Mesenchymal stem cell (in vitro differentiated cells and primary cell): Measurements from ENCODE around the gene CLEC12A.
"Not testable (repeated sequence)": the region's sequence is repeated elsewhere in the genome, so short reads cannot be mapped to it uniquely, and the experiment has no call there.

Source experiments
- DNase-seq: peaks from one replicate; pipeline ENCODE4 v3.0.0-alpha.2; 2013
- H2AFZ ChIP-seq: one replicate; pipeline ENCODE4 v1.6.1; 2013; ENCODE audit warnings: low read depth, mild to moderate bottlenecking, control low read depth, inconsistent platforms, low read length, moderate library complexity
- H2AK5ac ChIP-seq: 2 replicates; pipeline ENCODE4 v1.6.1; 2013; ENCODE audit warnings: low read length, moderate library complexity, mild to moderate bottlenecking, inconsistent platforms; ENCODE audit not compliant: severe bottlenecking
- H2BK120ac ChIP-seq: one replicate; pipeline ENCODE4 v1.6.1; 2013; ENCODE audit warnings: low read depth, mild to moderate bottlenecking, inconsistent platforms, low read length, moderate library complexity
- H2BK12ac ChIP-seq, 2 experiments: one replicate each; pipeline ENCODE4 v1.6.1; 2013; ENCODE audit warnings: inconsistent platforms in 2 of 2, low read length in 2 of 2, mild to moderate bottlenecking in 2 of 2, moderate library complexity in 2 of 2, control low read depth in 1 of 2
- H2BK15ac ChIP-seq: one replicate; pipeline ENCODE4 v1.6.1; 2013; ENCODE audit warnings: mild to moderate bottlenecking, low read depth, inconsistent platforms; ENCODE audit not compliant: poor library complexity, severe bottlenecking
- H2BK5ac ChIP-seq: 2 replicates; pipeline ENCODE4 v1.6.1; 2013; ENCODE audit warnings: low read depth, mild to moderate bottlenecking, low read length, control low read depth, inconsistent platforms; ENCODE audit not compliant: poor library complexity, severe bottlenecking
- H3K14ac ChIP-seq, 2 experiments: one replicate each; pipeline ENCODE4 v1.6.1; 2013; ENCODE audit warnings: inconsistent platforms in 2 of 2, low read length in 2 of 2, control low read depth in 1 of 2, mild to moderate bottlenecking in 1 of 2, moderate library complexity in 1 of 2
- H3K18ac ChIP-seq, 2 experiments: one replicate each; pipeline ENCODE4 v1.6.1; 2013; ENCODE audit warnings: inconsistent platforms in 2 of 2, low read length in 2 of 2, control low read depth in 1 of 2, low read depth in 1 of 2, mild to moderate bottlenecking in 1 of 2
- H3K23ac ChIP-seq, 2 experiments: one replicate each; pipeline ENCODE4 v1.6.1; 2013; ENCODE audit warnings: inconsistent platforms in 2 of 2, low read length in 2 of 2, mild to moderate bottlenecking in 2 of 2, moderate library complexity in 2 of 2, control low read depth in 1 of 2
- H3K27ac ChIP-seq: 2 replicates; pipeline ENCODE4 v1.5.1; 2013; ENCODE audit warnings: mild to moderate bottlenecking, moderate library complexity, low read length, control low read depth, inconsistent platforms; ENCODE audit not compliant: poor library complexity, severe bottlenecking
- H3K27me3 ChIP-seq, 2 experiments: 2 replicates each; pipeline versions ENCODE4 v1.6.1 to v1.7.0; 2013; ENCODE audit warnings: low read length in 2 of 2, mild to moderate bottlenecking in 2 of 2, moderate library complexity in 2 of 2, control low read depth in 1 of 2, inconsistent platforms in 1 of 2; ENCODE audit not compliant: control insufficient read depth in 1 of 2, insufficient read depth in 1 of 2
- H3K36me3 ChIP-seq, 2 experiments: 2 replicates each; pipeline versions ENCODE4 v1.6.1 to v1.7.0; 2013; ENCODE audit warnings: low read length in 2 of 2, control low read depth in 1 of 2, inconsistent platforms in 1 of 2, low read depth in 1 of 2, mild to moderate bottlenecking in 1 of 2; ENCODE audit not compliant: insufficient read depth in 2 of 2, control insufficient read depth in 1 of 2
- H3K4ac ChIP-seq, 2 experiments: one replicate each; pipeline ENCODE4 v1.6.1; 2013; ENCODE audit warnings: inconsistent platforms in 2 of 2, low read length in 2 of 2, mild to moderate bottlenecking in 2 of 2, moderate library complexity in 2 of 2, control low read depth in 1 of 2, low read depth in 1 of 2
- H3K4me1 ChIP-seq: 2 replicates; pipeline ENCODE4 v1.6.1; 2013; ENCODE audit warnings: low read depth, low read length, control low read depth; ENCODE audit not compliant: control insufficient read depth, insufficient read depth
- H3K4me2 ChIP-seq: 2 replicates; pipeline ENCODE4 v1.6.1; 2013; ENCODE audit warnings: low read length, mild to moderate bottlenecking, inconsistent platforms; ENCODE audit not compliant: poor library complexity, severe bottlenecking
- H3K4me3 ChIP-seq, 2 experiments: 2 replicates each; pipeline versions ENCODE4 v1.5.1 to v1.7.0; 2013; ENCODE audit warnings: low read length in 2 of 2, mild to moderate bottlenecking in 2 of 2, control low read depth in 1 of 2, low read depth in 1 of 2; ENCODE audit not compliant: insufficient read depth in 1 of 2
- H3K79me1 ChIP-seq: replicated peaks from 2 replicates; pipeline ENCODE4 v1.6.1; 2013; ENCODE audit warnings: mild to moderate bottlenecking, control low read depth, low read length, inconsistent platforms; ENCODE audit not compliant: poor library complexity, severe bottlenecking
- H3K9ac ChIP-seq: 2 replicates; pipeline ENCODE4 v1.7.0; 2013; ENCODE audit warnings: mild to moderate bottlenecking, low read length, moderate library complexity
- H3K9me3 ChIP-seq: 2 replicates; pipeline ENCODE4 v1.7.0; 2013; ENCODE audit warnings: mild to moderate bottlenecking, low read length; ENCODE audit not compliant: control insufficient read depth
- H4K8ac ChIP-seq: one replicate; pipeline ENCODE4 v1.6.1; 2013; ENCODE audit warnings: inconsistent platforms, mild to moderate bottlenecking, low read length, moderate library complexity
- H4K91ac ChIP-seq: one replicate; pipeline ENCODE4 v1.6.1; 2013; ENCODE audit warnings: mild to moderate bottlenecking, low read length, inconsistent platforms
- WGBS: methylation state at CpG from one replicate; pipeline ENCODE4 v1.1.7; 2013; ENCODE audit warnings: mixed read lengths; 5-methylcytosine and 5-hydroxymethylcytosine counted together

The CLEC12A gene

DNA sequence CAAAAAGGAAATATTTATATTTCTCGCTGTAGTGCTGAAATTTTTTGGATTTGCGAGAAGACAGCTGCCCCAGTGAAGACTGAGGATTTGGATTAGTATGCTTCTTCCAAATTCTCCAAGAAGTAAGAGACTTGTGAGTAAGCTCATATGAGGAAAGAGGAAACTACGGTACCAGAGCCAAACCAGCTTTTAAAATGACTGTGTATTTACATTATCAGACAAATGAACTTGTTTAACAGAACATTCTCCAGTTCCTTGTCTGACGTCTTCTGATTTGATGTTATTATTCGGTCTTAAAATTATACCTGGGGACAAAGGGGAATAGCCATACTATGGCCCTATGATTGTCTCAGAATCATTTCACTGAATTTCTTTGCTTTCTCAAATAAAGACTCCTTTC lies 47.2 kb downstream of the CLEC12A start:
- H3K27ac ChIP-seq, result no peak overlapping the region
- H3K23ac ChIP-seq, result no peak overlapping the region
- no peaks in the 10 kb centered on the region for H3K9me3 ChIP-seq
- no peak overlapping the region for H2AK5ac ChIP-seq
- H3K79me1 ChIP-seq, result no peaks in the 10 kb centered on the region
- H3K14ac ChIP-seq, result no peak overlapping the region
- H2AFZ ChIP-seq, result no peak overlapping the region
- peak; percentile 19 for DNase-seq
- H4K91ac ChIP-seq, result no peak overlapping the region
- H2BK120ac ChIP-seq, result no peak overlapping the region
- no peak overlapping the region for H4K8ac ChIP-seq
- H3K9ac ChIP-seq, result no peak overlapping the region
- no peak overlapping the region for H3K4me2 ChIP-seq
- H3K4me3 ChIP-seq, result no peak overlapping the region
- H2BK15ac ChIP-seq, result no peak overlapping the region
- no peak overlapping the region for H3K18ac ChIP-seq
- H3K4me1 ChIP-seq, result no peaks in the 10 kb centered on the region
- H3K4ac ChIP-seq, result no peak overlapping the region
- H2BK12ac ChIP-seq, result no peak overlapping the region
- no peaks in the 10 kb centered on the region for H3K27me3 ChIP-seq
- 97% methylated on average over 2 of the region's 5 CpGs for WGBS
- no peak overlapping the region for H2BK5ac ChIP-seq
- no peaks in the 10 kb centered on the region for H3K36me3 ChIP-seq

DNA sequence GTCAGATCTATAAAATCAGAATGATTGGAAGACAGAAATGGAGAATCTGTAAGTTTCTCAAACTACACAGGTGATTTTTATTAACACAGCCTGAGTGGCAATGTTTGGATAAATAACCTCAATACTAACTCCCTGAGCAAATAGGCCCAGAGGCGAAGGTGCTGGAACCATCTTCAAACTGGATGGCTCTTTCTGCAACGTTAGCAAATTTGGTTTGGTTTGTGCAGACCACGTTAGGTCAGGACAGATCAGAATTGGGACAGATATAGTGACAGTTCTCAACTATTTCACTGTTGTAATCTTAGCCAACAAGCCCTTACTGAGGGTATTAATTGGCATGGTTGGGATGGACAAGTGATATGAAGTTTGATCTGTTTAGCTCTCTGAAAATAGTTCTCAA lies 50.1 kb downstream of the CLEC12A start:
- no peak overlapping the region for H2AFZ ChIP-seq
- no peaks in the 10 kb centered on the region for H3K79me1 ChIP-seq
- no peak overlapping the region for H4K8ac ChIP-seq
- H3K4me1 ChIP-seq, result no peaks in the 10 kb centered on the region
- no peaks in the 10 kb centered on the region for H3K9me3 ChIP-seq
- no peaks in the 10 kb centered on the region for H3K27me3 ChIP-seq
- no peak overlapping the region for H2BK15ac ChIP-seq
- no peak overlapping the region for H3K4me2 ChIP-seq
- no peak overlapping the region for H3K4ac ChIP-seq
- H2BK120ac ChIP-seq, result no peak overlapping the region
- H3K4me3 ChIP-seq, result no peak overlapping the region
- H2AK5ac ChIP-seq, result no peak overlapping the region
- no peak overlapping the region for H3K18ac ChIP-seq
- no peak overlapping the region for H4K91ac ChIP-seq
- no peak overlapping the region for H3K14ac ChIP-seq
- no peak for DNase-seq
- no peak overlapping the region for H2BK12ac ChIP-seq
- no peak overlapping the region for H3K23ac ChIP-seq
- no peak overlapping the region for H2BK5ac ChIP-seq
- H3K9ac ChIP-seq, result no peak overlapping the region
- H3K27ac ChIP-seq, result no peak overlapping the region
- no peaks in the 10 kb centered on the region for H3K36me3 ChIP-seq
- WGBS, result 72% methylated on average over 3 of the region's 3 CpGs

DNA sequence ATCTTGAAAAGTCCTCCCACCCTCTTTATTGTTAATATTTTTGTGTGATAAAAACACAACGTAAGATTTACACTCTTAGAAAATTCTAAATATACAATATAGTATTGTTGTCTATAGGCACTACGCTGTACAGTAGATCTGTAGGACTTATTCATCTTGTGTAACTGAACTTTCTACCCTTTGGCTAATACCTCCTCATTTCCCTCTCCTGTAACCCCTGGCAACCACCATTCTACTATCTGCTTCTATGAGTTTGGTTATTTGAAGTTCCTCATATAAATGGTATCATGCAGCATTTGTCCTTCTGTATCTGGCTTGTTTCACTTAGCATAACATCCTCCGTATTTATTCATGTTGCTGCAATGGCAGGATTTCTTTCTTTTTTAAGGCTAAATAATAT lies 54.0 kb downstream of the CLEC12A start:
- Histone ChIP-seq H3K9ac (no peak overlapping the region), H3K4me1 (no peaks in the 10 kb centered on the region), H2BK12ac (no peak overlapping the region), H3K4me3 (no peak overlapping the region), H2AK5ac (no peak overlapping the region), H4K91ac (no peak overlapping the region), H2AFZ (no peak overlapping the region), H2BK5ac (no peak overlapping the region), H3K36me3 (no peaks in the 10 kb centered on the region), H3K27me3 (no peaks in the 10 kb centered on the region), H2BK15ac (no peak overlapping the region), H3K4me2 (no peak overlapping the region), H3K23ac (no peak overlapping the region), H3K79me1 (no peaks in the 10 kb centered on the region), H3K4ac (no peak overlapping the region), H4K8ac (no peak overlapping the region), H3K18ac (no peak overlapping the region), H2BK120ac (no peak overlapping the region), H3K14ac (no peak overlapping the region), H3K9me3 (no peaks in the 10 kb centered on the region), H3K27ac (no peak overlapping the region)
- DNase-seq, result no peak
- no CpG with 5 or more reads among the region's 3 CpGs for WGBS

DNA sequence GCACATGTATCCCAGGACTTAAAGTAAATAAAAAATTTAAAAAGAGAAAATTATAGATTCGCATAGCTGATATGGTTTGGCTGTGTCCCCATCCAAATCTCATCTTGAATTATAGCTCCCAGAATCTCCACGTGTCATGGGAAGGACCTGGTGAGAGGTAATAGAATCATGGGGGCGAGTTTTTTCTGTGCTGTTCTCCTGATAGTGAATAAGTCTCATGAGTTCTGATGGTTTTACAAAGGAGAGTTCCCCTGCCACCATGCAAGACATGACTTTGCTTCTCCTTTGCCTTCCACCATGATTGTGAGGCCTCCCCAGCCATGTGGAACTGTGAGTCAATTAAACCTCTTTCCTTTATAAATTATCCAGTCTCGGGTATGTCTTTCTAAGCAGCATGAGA lies 55.5 kb downstream of the CLEC12A start:
- not testable (repeated sequence) for H4K8ac ChIP-seq, H3K14ac ChIP-seq, H2BK120ac ChIP-seq, H3K27me3 ChIP-seq, H3K4ac ChIP-seq, H2BK15ac ChIP-seq, H2BK12ac ChIP-seq, H3K4me2 ChIP-seq, H3K9me3 ChIP-seq, H2BK5ac ChIP-seq, H3K4me1 ChIP-seq, H2AK5ac ChIP-seq, H4K91ac ChIP-seq, H3K18ac ChIP-seq, H3K36me3 ChIP-seq, DNase-seq, H3K79me1 ChIP-seq, H2AFZ ChIP-seq, H3K27ac ChIP-seq, H3K4me3 ChIP-seq, H3K9ac ChIP-seq, H3K23ac ChIP-seq
- 92% methylated on average over 3 of the region's 4 CpGs for WGBS
